Adrenal gland (tissue), 5 donors: Measurements from ENCODE around the gene GASK1B.

Source experiments
- CTCF ChIP-seq, 6 experiments: fragments of 450-650 bp in 4 of 6; fragments of 200-600 bp in 2 of 6; sonication (generic) in 1 of 6; IDR thresholded peaks; 1 replicate in 5 of 6; 2 replicates in 1 of 6; pipeline versions ENCODE4 v1.5.1 to v1.8.0; 2016 to 2021; ENCODE audit warnings: antibody characterized with exemption in 6 of 6, mild to moderate bottlenecking in 2 of 6, moderate library complexity in 1 of 6
- POLR2A ChIP-seq, 2 donors: fragments of 450-650 bp; IDR thresholded peaks; one replicate each; pipeline ENCODE4 v1.6.1; 2017; ENCODE audit warnings: antibody characterized with exemption in 2 of 2, mild to moderate bottlenecking in 2 of 2, moderate library complexity in 1 of 2
- donor health status: DM: no; HTN: no; CAD: no.

- TF ChIP-seq CTCF (IDR thresholded peaks at IDR 0.05) (no peak), POLR2A (IDR thresholded peaks at IDR 0.05) (no peak)
Observed at GRCh38 chr4:158182736-158183135, 9.9 kb upstream of the GASK1B start.
